Activated naive CD8-positive, alpha-beta T cell (primary cell): Measurements from ENCODE around the gene ZNRF2.
"Not testable (repeated sequence)": the region's sequence is repeated elsewhere in the genome, so short reads cannot be mapped to it uniquely, and the experiment has no call there.

Source experiments
- H3K27ac Mint-ChIP-seq: one replicate; pipeline ENCODE4 v1.8.0; 2021; ENCODE audit warnings: mixed read lengths
- H3K27me3 Mint-ChIP-seq: one replicate; pipeline ENCODE4 v1.8.0; 2021; ENCODE audit warnings: mixed read lengths
- H3K36me3 Mint-ChIP-seq: one replicate; pipeline ENCODE4 v1.8.0; 2021; ENCODE audit warnings: mixed read lengths
- H3K4me1 Mint-ChIP-seq: one replicate; pipeline ENCODE4 v1.8.0; 2021; ENCODE audit warnings: low read depth, mixed read lengths
- H3K4me3 Mint-ChIP-seq: one replicate; pipeline ENCODE4 v1.8.0; 2021; ENCODE audit warnings: mild to moderate bottlenecking, mixed read lengths
- H3K9me3 Mint-ChIP-seq: one replicate; pipeline ENCODE4 v1.8.0; 2021; ENCODE audit warnings: low read depth, mixed read lengths

ZNRF2 gene

DNA sequence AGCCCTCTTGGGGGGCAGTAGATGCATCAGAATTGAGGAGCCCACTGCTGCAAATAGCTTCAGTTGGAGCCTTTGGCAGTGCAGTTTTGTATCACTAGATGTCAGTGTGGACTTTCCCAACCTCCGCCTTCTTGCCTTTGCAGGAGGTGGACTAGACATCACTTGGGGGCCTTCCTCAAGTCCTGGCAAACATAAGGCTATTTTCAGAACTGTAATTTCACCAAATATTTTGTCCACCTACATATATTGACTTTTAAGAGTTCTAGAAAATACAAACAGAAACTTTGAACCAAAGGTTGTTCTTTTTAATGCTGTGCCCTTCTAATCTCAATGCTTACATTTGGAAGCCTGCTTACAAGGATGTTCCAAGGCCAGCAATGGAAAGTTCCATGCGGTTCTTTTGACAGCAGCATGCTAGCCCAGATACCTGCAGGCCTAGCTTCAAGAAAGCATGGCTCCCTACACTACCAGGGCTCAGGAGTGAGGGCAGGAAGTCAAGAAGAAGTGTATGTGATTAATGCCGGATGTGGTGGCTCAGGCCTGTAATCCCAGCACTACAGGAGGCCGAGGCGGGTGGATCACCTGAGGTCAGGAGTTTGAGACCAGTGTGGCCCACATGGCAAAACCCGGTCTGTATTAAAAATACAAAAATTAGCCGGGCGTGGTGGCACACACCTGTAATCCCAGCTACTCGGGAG lies 8.0 kb upstream of the ZNRF2 start:
- Mint-ChIP-seq H3K36me3 (no peaks in the 10 kb centered on the region), H3K9me3 (no peaks in the 10 kb centered on the region), H3K27ac (peak overlapping the region; percentile 17), H3K4me1 (peaks cover 7% of the 10 kb centered on the region), H3K27me3 (no peaks in the 10 kb centered on the region), H3K4me3 (no peak overlapping the region)

GRCh38 chr7:30278376-30278775 lies 6.0 kb upstream of the ZNRF2 start:
- no peaks in the 10 kb centered on the region for H3K36me3 Mint-ChIP-seq
- H3K9me3 Mint-ChIP-seq = no peaks in the 10 kb centered on the region
- H3K27me3 Mint-ChIP-seq = no peaks in the 10 kb centered on the region
- peaks cover 14% of the 10 kb centered on the region for H3K4me1 Mint-ChIP-seq
- no peak overlapping the region for H3K27ac Mint-ChIP-seq
- no peak overlapping the region for H3K4me3 Mint-ChIP-seq

GRCh38 chr7:30278849-30279652 lies 5.3 kb upstream of the ZNRF2 start:
- Mint-ChIP-seq H3K4me3 (no peak overlapping the region), H3K9me3 (no peaks in the 10 kb centered on the region), H3K27me3 (no peaks in the 10 kb centered on the region), H3K4me1 (peaks cover 17% of the 10 kb centered on the region), H3K27ac (no peak overlapping the region), H3K36me3 (no peaks in the 10 kb centered on the region)

- no peaks in the 10 kb centered on the region for H3K36me3 Mint-ChIP-seq
- H3K27me3 Mint-ChIP-seq = no peaks in the 10 kb centered on the region
- no peaks in the 10 kb centered on the region for H3K9me3 Mint-ChIP-seq
- H3K27ac Mint-ChIP-seq = no peak overlapping the region
- H3K4me3 Mint-ChIP-seq = no peak overlapping the region
- peaks cover 18% of the 10 kb centered on the region for H3K4me1 Mint-ChIP-seq
These were observed 4.8 kb upstream of the ZNRF2 start for GRCh38 chr7:30279653-30279904.

DNA sequence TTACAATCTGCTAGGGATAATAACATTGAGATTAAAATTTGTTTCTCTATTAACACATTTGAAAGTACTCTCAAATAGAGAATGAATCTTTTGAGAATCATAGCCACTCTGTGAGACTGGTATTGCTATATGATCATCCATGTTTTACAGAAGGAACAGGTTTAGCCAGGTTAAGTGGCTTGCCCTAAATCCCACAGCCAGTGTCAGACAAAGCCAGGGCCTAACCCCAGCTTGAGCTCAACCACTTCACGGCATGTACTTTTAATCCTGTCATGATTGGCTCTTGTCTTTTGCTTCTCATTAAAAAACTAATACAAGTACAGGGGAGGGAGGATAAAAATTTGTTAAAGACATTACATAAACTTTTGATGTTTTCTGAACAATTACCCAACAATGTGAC lies 3.8 kb upstream of the ZNRF2 start:
- H3K36me3 Mint-ChIP-seq = no peaks in the 10 kb centered on the region
- no peak overlapping the region for H3K27ac Mint-ChIP-seq
- H3K4me3 Mint-ChIP-seq = no peak overlapping the region
- no peaks in the 10 kb centered on the region for H3K9me3 Mint-ChIP-seq
- no peaks in the 10 kb centered on the region for H3K27me3 Mint-ChIP-seq
- peaks cover 18% of the 10 kb centered on the region for H3K4me1 Mint-ChIP-seq

GRCh38 chr7:30281263-30281662 lies 3.1 kb upstream of the ZNRF2 start:
- Mint-ChIP-seq H3K27ac (no peak overlapping the region), H3K36me3 (no peaks in the 10 kb centered on the region), H3K27me3 (no peaks in the 10 kb centered on the region), H3K4me1 (peaks cover 23% of the 10 kb centered on the region), H3K4me3 (no peak overlapping the region), H3K9me3 (no peaks in the 10 kb centered on the region)

- H3K27me3 Mint-ChIP-seq = no peaks in the 10 kb centered on the region
- no peak overlapping the region for H3K27ac Mint-ChIP-seq
These were observed 2.6 kb upstream of the ZNRF2 start for GRCh38 chr7:30281791-30282190.

DNA sequence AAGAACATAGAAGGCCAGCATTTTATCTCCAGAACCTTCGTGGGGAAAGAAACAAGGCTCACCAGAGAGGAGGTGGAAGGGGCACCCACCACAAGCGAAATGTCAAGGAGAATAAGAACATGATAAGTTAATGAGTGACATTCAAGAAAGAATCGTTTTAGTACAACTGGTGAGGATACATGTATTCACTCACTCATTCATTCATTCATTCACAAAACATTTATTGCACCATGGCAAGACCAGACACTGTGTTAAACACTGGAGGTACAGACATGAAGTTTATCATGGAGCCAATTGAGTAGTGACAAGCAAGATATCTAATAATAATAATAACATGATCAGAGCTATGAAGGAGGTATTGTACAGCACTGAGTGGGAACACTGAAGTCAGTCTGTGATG lies 1.7 kb upstream of the ZNRF2 start:
- no peak overlapping the region for H3K4me3 Mint-ChIP-seq
- H3K4me1 Mint-ChIP-seq = peaks cover 35% of the 10 kb centered on the region
- H3K9me3 Mint-ChIP-seq = no peaks in the 10 kb centered on the region
- H3K27ac Mint-ChIP-seq = peak overlapping the region; percentile 81
- no peaks in the 10 kb centered on the region for H3K27me3 Mint-ChIP-seq
- H3K36me3 Mint-ChIP-seq = no peaks in the 10 kb centered on the region

More at GRCh38 chr7:30281791-30282190, 2.6 kb upstream of the ZNRF2 start:
- peaks cover 28% of the 10 kb centered on the region for H3K4me1 Mint-ChIP-seq
- H3K36me3 Mint-ChIP-seq = no peaks in the 10 kb centered on the region
- H3K4me3 Mint-ChIP-seq = no peak overlapping the region
- H3K9me3 Mint-ChIP-seq = no peaks in the 10 kb centered on the region

- H3K4me1 Mint-ChIP-seq = peaks cover 49% of the 10 kb centered on the region
- no peaks in the 10 kb centered on the region for H3K9me3 Mint-ChIP-seq
- peak overlapping the region; percentile 79 for H3K4me3 Mint-ChIP-seq
- no peaks in the 10 kb centered on the region for H3K27me3 Mint-ChIP-seq
- no peak overlapping the region for H3K27ac Mint-ChIP-seq
- H3K36me3 Mint-ChIP-seq = no peaks in the 10 kb centered on the region
These were observed 704 bp downstream of the ZNRF2 start for GRCh38 chr7:30285067-30285535.

GRCh38 chr7:30285536-30286284 lies 1.3 kb downstream of the ZNRF2 start:
- Mint-ChIP-seq H3K4me3 (peak overlapping the region; percentile 95), H3K4me1 (peaks cover 56% of the 10 kb centered on the region), H3K9me3 (no peaks in the 10 kb centered on the region), H3K36me3 (no peaks in the 10 kb centered on the region), H3K27ac (peak overlapping the region; percentile 99), H3K27me3 (no peaks in the 10 kb centered on the region)

- H3K36me3 Mint-ChIP-seq = no peaks in the 10 kb centered on the region
- peak overlapping the region; percentile 16 for H3K27ac Mint-ChIP-seq
- H3K4me1 Mint-ChIP-seq = peaks cover 65% of the 10 kb centered on the region
- no peaks in the 10 kb centered on the region for H3K9me3 Mint-ChIP-seq
- no peaks in the 10 kb centered on the region for H3K27me3 Mint-ChIP-seq
- H3K4me3 Mint-ChIP-seq = peak overlapping the region; percentile 95
These were observed 2.4 kb downstream of the ZNRF2 start for GRCh38 chr7:30286749-30287148.

DNA sequence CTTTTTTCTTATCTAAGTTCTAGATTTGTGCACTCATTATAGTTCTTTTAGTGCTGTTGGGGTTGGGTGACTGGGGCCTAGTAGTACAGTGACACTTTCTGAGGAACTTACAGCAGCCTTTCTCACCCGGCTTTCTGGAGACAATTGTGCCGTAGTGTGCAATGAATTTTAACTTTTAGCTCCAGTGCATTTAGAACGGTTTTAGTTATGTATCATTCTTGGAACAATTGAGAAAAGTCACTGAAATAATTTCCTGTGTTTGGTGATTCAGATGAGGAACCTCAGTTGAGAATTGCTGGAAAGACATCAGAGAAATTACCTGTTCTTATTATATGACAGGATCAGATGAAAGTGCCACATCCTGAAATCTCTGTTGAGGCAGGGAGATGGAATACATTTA lies 3.2 kb downstream of the ZNRF2 start:
- not testable (repeated sequence) for H3K27me3 Mint-ChIP-seq, H3K9me3 Mint-ChIP-seq, H3K27ac Mint-ChIP-seq, H3K36me3 Mint-ChIP-seq
- H3K4me3 Mint-ChIP-seq = peak overlapping the region; percentile 45
- peaks cover 69% of the 10 kb centered on the region for H3K4me1 Mint-ChIP-seq

DNA sequence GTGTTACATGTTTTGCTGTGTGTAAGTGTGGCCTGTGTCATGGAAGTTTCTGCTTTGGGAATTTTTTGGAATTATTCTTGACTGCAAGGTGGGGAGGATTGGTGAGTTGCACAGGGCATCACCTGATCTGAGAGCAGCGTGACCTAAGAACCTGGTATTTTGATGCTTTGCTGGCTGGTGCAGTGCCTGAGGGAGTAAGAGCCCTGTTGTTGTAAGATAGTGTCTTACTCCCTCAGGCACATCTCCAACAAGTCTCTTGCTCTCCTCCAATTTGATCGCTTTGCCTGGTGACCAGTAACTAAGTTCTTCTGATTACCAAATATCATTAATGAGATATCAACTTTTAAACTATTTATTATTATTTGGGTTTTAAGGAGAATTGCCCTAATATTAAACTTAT lies 5.2 kb downstream of the ZNRF2 start:
- not testable (repeated sequence) for H3K27ac Mint-ChIP-seq, H3K9me3 Mint-ChIP-seq, H3K27me3 Mint-ChIP-seq, H3K36me3 Mint-ChIP-seq
- H3K4me1 Mint-ChIP-seq = peaks cover 70% of the 10 kb centered on the region
- H3K4me3 Mint-ChIP-seq = peak overlapping the region; percentile 24

DNA sequence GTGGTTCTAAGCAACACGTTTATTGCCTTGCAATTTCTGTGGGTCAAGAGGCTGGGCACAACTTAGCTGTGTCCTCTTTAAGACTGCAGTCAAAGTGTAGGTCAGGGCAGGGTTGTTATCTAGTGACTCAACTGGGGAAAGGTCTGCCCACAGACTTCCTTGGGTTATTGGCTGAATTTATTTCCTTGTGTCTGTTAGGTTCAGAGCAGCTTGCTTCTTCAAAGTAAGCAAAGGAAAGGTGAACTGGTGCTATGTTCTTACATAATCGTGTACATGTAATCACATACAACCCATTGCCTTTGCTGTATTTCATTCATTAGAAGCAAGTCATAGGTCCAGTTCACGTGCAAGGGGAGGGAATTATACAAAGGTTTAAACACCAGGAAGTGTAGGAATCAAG lies 5.9 kb downstream of the ZNRF2 start:
- peak overlapping the region; percentile 21 for H3K4me3 Mint-ChIP-seq
- H3K27ac Mint-ChIP-seq, H3K9me3 Mint-ChIP-seq, H3K27me3 Mint-ChIP-seq, H3K36me3 Mint-ChIP-seq: not testable (repeated sequence)
- peaks cover 76% of the 10 kb centered on the region for H3K4me1 Mint-ChIP-seq

DNA sequence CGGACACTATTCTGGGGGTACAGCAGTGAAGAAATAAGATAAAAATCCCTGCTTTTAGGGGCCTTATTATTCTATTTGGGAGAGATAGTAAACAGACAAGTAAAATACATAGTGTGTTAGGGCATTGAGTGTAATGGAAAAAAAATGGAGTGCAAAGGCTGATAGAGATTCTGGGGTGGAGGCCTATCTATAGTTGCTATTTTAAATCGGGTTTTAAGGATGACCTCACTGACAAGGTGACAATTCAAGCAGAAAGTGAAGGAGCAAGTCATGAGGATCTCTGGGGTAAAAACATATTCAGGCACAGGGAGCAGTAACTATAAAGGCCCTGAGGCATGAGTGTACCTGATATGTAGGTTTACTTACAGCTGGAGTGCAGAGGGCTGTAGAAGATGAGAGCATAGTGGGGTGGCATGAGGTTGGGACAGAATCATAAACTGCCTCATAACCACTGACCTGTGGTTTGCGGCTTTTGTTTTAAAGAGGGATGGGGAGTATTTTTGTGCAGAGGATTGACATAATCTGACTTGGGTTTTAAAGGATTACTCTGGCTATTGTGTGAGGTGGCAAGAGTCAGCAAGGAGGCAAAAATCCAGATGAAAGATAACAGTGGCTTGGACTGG lies 8.1 kb downstream of the ZNRF2 start:
- H3K4me3 Mint-ChIP-seq, H3K9me3 Mint-ChIP-seq, H3K36me3 Mint-ChIP-seq, H3K27me3 Mint-ChIP-seq: not testable (repeated sequence)
- peaks cover 78% of the 10 kb centered on the region for H3K4me1 Mint-ChIP-seq
- H3K27ac Mint-ChIP-seq = peak overlapping the region; percentile 13
